Astrocyte (in vitro differentiated cells and primary cell): ENCODE measurements around the gene RASIP1.

Experiments used
- EZH2 ChIP-seq: IDR thresholded peaks from 2 replicates; pipeline ENCODE4 v1.6.1; 2012; ENCODE audit warnings: mild to moderate bottlenecking, low read length, inconsistent platforms; ENCODE audit not compliant: insufficient read depth
- TF ChIP-seq, protein P1 (sequence below): IDR thresholded peaks from 2 replicates; pipeline ENCODE4 v1.5.1; 2011; ENCODE audit warnings: low read depth, mild to moderate bottlenecking, inconsistent platforms, low read length, moderate library complexity; ENCODE audit not compliant: insufficient read depth

DNA sequence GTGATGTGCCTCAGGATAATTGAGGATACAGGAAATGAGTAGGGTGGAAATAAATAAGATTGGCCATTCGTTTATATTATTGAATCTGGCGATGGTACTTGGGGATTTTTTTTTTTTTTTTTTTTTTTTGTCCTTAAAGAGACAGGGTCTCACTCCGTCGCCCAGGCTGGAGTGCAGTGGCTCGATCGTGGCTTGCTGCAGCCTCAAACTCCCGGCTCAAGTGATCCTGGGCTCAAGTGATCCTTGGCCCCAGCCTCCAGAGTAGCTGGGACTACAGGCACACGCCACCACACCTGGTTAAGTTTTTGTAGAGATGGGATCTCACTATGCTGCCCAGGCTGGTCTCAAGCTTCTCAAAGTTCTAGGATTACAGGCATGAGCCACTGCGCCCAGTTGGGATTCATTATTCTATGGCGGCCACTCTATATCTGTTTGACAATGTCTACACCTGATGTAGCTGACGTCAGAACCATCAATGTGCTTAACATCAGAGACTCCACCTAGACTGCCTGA is 18.2 kb downstream of the RASIP1 start:
- TF ChIP-seq, protein P1, sequence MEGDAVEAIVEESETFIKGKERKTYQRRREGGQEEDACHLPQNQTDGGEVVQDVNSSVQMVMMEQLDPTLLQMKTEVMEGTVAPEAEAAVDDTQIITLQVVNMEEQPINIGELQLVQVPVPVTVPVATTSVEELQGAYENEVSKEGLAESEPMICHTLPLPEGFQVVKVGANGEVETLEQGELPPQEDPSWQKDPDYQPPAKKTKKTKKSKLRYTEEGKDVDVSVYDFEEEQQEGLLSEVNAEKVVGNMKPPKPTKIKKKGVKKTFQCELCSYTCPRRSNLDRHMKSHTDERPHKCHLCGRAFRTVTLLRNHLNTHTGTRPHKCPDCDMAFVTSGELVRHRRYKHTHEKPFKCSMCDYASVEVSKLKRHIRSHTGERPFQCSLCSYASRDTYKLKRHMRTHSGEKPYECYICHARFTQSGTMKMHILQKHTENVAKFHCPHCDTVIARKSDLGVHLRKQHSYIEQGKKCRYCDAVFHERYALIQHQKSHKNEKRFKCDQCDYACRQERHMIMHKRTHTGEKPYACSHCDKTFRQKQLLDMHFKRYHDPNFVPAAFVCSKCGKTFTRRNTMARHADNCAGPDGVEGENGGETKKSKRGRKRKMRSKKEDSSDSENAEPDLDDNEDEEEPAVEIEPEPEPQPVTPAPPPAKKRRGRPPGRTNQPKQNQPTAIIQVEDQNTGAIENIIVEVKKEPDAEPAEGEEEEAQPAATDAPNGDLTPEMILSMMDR = no peak
- no peak for TF ChIP-seq EZH2
